ENCODE data around the gene SYT7.

DNA sequence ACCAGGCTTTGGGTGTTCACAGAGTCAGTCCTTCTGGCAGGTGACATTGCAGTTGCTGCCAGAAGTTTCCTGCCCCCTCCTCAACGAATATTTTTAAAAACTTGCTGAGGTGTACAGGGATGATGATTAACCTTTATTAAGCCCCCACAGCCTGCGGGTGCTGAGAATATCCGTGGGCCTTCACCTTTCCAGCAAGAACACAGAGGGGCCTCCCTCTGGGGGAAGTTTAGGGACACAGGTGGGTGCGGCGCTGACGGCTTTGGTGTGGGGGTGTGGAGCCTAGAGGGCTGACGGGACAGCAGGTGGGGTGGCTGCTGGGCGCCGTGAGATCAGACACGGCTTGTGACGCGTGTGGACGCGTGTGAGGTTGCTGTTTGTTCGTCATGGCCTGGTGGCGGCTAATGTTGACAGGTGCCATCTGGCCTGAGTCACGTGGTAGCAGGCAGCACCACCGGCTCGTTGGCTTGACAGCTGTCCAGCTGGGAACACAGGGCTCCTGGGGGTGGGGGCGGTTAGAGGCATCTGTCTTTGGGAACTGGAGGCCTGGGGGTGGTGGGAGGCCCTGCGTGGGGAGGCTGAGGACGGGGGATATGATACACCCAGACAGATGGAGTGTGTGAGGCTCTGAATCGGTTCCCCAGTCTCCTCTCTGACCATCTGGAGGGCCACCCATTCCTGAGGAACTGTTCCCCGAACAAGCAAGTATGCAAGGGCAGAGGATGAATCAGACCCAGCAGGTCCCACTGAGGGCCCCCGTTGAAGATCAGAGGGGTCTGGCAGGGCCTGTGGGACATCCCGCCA is 84.9 kb downstream of the SYT7 start:
- TF ChIP-seq, protein P1, sequence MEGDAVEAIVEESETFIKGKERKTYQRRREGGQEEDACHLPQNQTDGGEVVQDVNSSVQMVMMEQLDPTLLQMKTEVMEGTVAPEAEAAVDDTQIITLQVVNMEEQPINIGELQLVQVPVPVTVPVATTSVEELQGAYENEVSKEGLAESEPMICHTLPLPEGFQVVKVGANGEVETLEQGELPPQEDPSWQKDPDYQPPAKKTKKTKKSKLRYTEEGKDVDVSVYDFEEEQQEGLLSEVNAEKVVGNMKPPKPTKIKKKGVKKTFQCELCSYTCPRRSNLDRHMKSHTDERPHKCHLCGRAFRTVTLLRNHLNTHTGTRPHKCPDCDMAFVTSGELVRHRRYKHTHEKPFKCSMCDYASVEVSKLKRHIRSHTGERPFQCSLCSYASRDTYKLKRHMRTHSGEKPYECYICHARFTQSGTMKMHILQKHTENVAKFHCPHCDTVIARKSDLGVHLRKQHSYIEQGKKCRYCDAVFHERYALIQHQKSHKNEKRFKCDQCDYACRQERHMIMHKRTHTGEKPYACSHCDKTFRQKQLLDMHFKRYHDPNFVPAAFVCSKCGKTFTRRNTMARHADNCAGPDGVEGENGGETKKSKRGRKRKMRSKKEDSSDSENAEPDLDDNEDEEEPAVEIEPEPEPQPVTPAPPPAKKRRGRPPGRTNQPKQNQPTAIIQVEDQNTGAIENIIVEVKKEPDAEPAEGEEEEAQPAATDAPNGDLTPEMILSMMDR (IDR thresholded peaks at IDR 0.05): no peak
- TF ChIP-seq POLR2AphosphoS5 (IDR thresholded peaks at IDR 0.05) (no peak), POLR2A (IDR thresholded peaks at IDR 0.05; ENCODE audit: low read depth) (no peak), EP300 (IDR thresholded peaks at IDR 0.05) (no peak)

Data from esophagus muscularis mucosa (tissue), 4 donors.